Hippocampal formation (tissue), 2 donors: ENCODE results near the gene CUEDC1.
A peak's percentile ranks its signal among the peaks of the same experiment; 100 is the strongest.
"Not testable (repeated sequence)": the region's sequence is repeated elsewhere in the genome, so short reads cannot be mapped to it uniquely, and the experiment has no call there.

Experiments
- DNase-seq, 2 donors: peaks; one replicate each; lab custom pipeline; 2025; lab: John Stamatoyannopoulos, UW

Gene CUEDC1

DNA sequence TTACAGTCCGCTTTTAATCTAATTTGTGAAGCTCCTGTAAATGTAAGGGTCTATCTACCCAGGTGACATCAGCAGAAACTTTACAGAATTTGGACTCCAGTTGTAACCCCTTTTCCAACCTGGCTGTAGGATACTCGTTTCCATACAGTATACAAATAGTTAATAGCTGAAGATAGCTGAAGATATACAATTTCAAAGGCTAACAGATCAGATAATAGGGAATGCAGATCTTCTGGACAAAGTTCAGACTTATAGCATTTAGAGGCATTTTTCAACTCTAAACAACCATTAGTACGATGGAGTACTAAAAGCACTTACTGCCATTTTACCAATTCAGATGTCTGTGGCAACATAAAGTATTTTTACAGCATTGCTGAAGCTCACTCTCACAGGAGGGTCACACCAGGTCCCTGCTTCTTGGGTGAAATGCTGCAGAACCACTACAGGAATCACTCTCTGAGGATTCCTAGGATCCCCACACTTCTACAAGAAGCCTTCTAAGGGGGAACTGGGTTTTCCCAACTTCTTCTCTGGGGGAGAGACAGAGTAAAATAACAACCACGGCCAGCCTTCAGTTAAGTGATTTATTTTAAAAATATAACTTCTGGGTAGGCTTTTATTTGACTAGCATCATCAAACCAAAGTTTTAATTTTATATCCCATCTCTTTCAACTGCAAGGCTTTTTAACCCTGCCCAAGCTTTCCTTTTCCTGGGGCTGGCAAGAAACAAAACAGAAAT lies 29.9 kb upstream of the CUEDC1 start:
- DNase-seq = no peak

DNA sequence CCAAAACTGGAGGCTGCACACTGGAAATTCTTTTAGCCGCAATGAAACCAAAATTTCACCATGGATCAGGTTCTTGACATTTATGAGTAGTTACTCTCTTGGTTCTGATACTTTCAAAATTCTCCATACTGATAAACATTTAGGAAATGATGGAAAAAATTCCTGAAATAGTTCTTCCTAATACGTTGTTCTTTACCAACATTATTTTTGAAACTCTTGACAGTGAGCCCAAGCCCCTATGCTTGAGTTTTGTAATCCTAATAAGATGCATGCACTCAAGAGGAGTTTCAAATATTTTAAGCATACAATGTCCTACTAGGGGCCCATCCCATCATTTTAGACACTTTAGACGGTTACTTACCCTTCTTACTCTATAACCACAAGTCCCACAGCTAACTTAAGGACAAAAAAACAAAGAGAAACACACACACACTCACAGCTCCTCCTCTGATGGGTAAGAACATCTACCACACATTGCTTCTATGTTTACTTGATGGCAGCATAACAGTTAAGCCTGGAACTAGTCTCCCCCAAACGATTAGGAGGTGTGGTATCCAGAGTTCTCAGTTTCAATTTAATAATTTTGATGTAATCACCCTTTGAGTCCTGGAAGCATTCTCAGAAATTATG lies 29.2 kb upstream of the CUEDC1 start:
- no peak for DNase-seq

DNA sequence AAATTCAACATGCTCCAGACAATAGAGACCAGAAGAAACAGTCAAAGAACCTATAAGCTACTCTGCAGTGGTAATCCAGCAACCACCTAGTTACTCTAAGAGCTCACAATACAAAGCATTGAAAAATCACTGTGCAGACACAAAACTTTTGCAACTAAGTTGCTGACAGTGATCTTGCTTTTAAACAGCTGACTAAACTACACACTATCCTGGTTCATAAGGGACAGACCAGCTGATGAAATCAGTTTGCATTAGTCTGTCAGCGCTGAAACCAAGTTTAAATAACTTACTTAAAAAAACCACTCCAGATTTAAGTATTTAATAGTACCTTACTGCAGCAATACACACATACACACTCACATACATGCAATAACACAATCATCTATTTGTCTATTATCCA lies 28.2 kb upstream of the CUEDC1 start:
- no peak for DNase-seq

DNA sequence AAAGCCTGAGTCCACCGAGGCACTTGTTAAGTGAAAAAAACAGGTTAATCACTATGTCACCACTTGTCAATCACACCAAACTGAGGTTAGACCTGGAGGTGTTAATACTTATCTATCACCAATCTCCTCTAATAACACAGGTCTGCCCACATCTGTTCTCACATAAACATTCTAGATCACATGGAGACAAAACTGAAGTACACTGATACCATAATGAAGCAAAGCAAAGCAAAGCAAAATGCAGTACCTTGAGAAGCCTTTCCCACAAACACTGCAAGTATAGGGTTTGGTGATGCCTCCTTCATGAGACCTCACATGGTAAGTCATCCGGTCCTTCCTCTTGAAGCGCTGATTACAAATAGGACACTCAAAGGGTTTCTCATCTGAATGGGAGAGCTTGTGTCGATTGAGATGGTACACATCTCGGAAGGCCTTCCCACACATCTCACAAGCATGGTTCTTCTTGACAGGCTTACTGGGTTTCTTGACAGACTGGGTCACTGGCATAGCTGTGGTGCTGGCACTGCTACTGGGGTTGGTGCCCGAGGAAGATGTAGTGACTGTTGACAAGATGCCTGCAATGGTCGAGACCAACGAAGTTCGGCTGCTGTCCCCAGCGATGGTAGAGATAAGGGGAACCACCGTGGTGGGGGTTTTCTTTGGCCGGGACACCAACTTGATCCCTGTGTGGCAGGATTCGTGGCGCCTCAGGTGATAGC lies 27.4 kb upstream of the CUEDC1 start:
- no peak for DNase-seq

DNA sequence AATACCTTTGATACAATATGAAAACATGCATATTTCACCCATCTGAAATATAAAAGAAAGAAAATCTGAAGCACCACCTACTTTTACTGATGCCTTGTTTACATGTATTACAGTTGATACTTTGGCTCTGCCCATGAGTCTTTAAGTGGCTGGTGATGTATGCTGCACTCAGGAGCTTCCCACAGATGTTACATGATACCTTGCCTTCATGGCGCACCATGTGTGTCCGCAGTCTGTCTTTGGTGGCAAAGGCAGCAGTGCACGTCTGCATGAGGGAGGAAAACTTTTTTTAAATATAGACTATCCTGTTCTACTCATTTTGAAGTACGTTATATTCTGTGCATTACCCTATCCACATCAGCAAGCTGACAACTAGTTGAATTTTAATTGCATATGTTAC lies 25.3 kb upstream of the CUEDC1 start:
- no peak for DNase-seq

DNA sequence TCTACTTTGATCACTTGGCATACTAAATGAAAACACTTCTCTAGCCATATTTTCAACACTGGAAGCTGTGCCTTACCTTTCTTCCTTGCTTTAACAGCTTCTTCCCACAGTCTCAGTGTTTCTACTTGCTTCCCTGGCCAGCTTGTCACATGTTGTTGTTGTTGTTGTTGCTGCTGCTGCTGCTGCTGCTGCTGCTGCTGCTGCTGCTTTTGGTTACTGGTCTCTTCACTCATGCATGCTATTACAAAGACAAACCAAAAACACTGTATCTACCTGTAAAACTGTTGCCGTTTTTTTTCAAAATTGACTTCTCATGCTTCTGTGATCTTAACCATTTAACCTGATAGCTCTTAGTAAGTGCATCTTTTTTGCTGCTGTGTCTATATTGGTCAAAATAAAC lies 23.9 kb upstream of the CUEDC1 start:
- no peak for DNase-seq

DNA sequence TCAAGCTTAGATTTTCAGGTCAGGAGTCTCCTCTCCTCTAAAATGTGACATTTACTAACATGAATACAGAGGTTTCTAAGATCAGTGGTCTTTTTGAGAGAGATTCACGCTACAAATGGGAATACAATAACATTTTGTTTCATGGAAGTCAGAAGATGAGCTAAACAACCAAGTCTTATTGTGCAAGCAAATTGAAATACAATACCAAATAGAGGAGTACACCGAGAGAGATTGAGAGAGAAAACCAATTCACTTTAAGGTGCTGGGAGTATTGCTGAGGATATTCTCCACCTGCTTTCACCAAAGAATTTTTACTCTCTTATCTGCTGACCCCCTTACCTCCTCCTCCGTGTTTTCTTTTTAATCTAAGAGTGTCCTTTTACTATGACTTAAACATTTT lies 21.4 kb upstream of the CUEDC1 start:
- DNase-seq = peak in 1 of 2 donors; percentile 81

DNA sequence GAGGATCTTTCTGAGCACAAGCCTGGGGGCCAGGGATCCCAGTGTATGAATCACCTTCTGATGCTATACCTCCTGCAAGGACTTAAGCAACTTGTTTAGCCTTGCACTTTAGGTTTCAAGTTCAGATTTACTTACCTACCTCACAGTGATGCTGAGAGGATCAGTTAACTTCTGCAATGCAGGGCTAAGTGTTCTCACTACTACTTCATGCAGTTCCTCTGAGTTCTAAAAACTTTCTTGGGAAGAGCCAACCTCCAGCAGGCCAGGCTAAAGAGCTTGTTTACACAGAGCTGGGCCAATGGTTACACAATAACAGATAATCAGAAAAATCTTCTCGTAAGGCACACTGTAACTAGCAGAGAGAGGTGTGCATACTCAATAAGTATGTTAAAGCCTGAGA lies 19.8 kb upstream of the CUEDC1 start:
- DNase-seq = no peak

DNA sequence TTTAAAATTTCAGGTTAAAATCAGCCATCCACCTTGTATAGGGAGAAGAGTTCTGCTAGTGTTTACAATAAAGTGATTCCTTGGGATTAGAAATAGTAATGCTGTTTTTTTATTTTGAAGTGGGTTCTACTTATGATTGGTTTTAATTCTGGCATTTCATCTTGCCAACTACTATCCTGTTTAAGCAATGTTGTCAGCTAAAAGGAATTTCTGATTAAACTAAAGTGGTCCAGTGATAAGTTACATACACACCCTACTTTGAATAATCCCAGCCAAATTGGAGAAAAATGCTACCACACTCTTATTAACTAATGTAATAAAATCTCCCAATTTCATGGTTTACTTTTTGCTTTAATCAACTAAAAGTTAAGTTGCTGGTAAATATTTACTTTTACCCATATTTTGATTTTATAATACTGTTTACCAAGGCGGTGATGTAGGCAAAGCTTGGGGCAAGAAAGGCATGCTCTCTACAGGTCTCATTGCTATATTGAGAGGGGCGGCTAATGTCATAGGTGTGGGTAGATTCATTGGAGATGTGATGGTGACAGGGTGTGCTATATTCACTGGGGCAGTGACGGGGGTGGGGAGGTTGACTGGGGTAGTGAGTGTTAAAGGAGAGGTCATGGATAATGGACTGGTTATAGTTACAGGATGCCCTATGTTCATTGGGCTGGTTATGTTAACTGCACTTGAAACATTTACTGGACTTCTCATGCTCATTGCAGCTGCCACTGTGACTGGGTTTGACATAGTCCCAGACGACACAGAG lies 19.0 kb upstream of the CUEDC1 start:
- DNase-seq = not testable (repeated sequence)

DNA sequence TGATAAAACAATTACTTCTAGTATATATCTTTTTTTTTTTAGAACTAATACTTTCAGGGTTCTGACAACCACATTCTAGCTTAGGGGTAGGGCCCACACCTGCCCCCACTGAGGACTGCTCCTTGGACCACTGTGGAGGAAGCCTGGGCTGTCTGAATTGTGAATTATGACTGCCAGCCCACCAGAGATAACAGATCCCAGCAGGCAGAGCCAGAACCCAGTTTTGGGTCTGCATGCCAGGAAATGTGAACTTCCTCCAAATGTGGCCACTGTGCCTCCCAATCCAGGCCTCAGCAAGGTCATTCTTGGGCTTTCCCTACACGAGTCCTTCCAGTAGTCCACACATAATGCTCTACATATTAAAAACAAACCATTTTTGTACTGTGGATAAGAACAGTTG lies 16.9 kb upstream of the CUEDC1 start:
- DNase-seq = no peak

DNA sequence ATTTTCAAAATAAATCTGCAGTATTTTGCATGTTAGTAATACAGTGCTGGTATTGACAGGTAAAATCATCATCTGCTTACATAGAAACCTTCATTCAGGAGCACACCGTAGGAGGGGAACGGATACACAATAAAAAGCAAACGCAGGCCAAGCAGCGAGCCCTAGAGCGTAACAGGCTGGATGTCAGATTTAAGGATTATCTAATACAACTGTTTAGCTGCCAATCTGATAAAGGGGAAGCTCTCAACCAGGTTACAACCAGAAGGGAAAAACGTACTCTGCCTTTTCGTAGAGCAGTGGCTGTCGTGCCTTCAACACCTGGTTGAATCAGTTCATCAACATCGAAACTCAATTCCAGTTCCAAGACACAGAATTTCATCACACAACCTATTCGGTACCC lies 16.4 kb upstream of the CUEDC1 start:
- no peak for DNase-seq

DNA sequence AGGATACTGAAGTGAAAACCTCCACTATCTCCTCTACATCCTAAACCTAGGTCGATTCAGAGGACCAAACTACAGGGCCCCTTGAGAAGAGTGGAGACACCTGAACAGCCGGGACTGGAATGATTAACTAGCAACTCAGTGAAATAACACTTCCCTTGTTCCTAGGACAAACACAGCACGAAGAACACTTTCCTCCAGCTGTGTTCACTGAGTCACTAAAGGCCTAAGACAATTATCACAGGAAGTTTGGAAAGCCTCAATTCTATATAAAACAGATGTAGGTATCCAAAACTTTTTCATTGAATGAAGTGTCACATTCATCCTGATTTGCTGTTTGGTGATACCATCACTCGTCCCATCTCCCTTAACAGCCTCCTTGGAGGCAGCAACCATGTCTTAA lies 15.5 kb upstream of the CUEDC1 start:
- DNase-seq = no peak

DNA sequence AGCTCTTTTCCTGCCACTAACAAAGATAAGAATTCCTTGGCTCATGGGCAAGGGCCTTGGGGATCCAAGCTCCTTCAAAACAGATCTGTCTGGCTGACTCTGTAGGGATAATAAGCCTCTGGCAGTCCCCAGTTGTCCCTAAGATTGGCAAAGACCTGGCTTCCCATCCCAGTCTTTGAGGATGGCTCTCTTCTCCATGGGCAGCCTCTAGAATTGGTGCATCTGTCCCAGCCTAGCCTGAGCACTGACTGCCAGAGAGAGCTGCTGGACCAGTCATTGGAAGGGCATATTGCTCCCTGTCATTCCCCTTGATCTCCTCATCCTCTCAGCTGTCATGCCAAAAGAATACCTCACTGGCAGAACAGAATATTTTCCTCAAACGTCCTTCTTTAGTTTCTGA lies 13.2 kb upstream of the CUEDC1 start:
- no peak for DNase-seq

DNA sequence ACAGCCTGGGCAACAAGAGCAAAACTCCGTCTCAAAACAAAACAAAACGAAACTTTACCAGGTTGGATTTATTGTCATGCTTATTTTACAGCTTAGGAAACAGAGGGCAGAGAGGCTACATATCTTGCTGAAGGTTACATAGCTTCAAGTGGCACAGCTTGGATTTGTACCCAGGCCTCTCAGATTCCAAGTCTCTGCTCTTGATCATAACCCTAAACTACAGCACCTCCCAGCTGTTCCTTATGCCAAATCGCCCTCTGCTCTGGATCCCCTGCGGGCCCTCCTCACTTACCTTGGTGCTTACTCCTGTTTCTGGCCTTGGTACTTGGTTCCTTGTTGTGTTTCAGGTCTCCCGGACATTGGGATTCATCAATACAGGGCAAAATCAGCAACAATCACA lies 11.7 kb upstream of the CUEDC1 start:
- DNase-seq = no peak

DNA sequence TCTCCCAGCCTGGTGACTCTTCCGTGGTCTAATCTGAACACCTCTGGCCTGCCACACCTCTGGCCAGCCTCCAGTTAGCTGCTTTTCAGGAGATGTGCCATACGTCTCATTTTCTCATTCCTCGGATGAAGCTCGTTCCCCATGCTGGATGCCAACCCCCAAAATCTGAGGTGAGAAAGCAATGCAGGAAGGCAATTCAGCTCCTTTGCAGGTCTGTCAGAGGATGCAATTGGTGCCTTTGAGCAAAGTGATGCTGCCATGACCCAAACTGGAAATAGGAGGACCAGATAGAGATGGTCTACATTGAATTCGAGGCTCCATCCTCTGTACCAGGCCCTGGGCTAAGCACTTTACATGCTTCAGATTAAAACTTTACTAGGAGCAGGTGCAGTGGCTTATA lies 11.0 kb upstream of the CUEDC1 start:
- DNase-seq = no peak

DNA sequence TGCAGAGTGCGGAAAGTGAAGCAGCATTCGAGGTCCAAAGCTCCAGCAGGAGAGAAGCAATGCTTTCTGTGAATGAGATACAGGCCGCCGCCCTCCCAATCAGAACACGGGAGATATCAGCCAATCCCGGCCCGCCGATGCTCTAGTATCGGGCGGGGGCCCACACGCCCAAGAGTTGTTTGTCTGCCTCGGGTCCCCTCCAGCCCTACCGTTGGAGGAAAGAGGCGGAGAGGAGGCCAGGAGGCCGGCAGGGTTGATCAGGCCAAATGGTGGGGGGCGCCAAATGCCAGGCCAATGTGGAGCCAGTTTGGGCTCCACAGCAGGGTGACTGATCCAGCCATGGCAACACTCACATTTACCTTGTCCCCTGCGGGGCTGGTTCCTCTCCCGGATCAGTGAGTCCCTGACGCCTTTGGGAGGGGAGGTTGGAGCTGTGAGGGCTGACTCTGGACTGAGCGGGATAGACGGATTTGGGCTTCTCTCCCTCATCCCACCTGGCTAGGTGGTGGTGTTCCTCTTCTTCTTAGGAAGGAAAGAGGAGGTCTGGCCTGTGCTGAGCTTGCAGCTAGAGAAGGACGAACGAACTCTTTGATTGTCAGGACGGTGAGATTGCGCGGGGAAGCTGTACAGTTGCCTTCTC lies 10.4 kb upstream of the CUEDC1 start:
- DNase-seq = no peak

DNA sequence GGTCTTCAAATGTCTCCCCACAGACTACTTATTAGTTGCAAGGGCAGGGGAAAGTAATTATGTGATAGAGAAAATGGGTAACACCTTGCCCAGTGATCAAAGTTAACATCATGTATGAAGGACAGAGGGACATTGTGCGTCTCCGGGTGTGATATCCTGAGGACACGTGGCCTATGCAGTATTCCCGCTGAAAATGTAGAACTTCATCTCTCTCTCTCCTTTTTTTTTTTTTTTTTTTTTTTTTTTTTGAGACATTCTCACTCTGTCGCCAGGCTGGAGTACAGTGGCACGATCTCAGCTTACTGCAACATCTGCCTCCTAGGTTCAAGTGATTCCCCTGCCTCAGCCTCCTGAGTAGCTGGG lies 7.9 kb upstream of the CUEDC1 start:
- DNase-seq = no peak

DNA sequence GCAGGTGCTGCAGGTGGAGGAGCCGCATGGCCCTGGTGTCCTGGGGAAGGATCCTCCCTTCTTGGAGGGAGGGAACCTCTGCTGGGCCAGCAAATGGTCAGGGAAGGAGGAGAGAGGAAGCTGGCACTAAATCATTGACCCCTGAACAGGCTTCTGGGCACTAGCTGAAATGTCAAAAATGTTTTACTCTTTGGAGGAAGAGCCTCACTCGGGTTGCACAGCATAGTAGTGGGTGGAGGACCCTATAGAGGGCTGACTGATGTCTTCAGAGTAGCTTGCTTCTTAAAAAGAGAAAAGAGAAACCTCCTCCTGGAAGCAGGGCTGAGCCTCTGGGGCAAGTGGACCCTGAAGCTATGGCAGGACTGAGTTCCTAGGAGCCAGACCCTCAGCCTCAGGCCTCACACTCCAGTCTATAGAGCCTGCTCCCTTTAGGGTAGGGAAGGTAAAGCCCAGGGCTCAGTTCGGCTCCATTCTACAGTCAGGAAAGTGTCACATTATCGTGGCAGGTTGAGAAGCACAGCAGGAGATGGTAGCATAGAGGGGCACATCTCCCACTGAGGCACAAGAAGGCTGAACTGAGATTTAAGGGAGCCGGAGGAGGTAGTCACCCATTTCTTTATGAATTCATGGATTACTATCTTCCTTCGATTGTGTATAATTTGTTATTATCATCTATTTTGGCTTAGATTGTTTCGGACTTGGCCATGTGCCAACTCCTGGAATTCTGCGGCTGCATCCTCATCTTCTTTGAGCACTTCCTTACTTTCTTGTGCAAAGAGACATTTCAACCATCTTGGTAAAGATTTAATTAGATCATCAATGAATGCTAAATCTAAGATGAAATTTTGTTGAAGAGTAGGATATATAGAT lies 7.3 kb upstream of the CUEDC1 start:
- DNase-seq = no peak

DNA sequence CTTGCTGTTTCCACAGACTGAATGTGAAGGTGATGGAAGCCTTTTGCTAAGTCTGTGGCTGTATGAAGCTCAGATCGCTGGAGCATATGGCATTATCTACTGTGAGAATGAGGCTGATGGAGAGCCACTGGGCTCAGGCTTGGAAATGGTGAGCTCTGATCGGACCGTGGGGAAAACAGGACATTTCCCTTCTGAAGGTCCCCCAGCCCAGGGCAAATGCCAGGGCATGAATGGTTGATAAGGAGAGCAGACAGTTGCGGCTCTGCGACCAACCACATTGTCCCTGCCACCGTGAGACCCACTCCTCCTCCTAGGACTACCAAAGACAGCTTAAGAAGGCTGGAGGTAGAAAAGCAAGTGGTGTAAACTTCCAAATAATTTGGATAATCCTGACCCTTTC lies 4.7 kb upstream of the CUEDC1 start:
- DNase-seq = no peak

DNA sequence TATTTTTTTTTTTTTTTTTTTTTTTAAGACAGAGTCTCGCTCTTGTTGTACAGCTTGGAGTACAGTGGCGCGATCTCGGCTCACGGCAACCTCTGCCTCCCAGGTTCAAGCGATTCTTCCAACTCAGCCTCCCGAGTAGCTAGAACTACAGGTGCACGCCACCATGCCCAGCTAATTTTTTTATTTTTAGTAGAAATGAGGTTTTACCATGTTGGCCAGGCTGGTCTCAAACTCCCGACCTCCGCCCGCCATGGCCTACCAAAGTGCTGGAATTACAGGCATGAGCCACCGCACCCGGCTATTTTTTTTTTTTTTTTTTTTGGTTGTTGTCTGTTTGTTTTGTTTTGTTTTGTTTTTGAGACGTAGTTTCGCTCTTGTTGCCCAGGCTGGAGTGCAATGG lies 3.2 kb upstream of the CUEDC1 start:
- not testable (repeated sequence) for DNase-seq

DNA sequence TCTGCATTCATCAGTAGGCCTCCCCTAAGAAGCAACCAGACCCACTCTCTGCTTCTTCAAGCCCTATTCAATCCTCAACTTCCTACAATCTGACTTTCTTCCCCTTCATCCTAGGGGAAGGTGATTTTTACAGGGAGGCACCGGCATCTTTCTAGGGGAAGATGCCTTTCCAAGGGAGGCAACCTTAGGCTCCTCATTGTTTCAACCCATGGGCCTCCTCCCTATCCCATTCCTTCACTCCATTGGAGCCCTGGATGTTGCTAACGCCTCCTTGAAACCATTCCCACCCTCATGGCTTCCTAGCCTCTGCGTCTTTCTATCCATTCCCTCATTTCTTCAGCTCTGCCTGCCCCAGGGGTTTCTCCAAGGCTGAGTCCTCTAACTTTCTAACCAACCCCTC lies 2.7 kb upstream of the CUEDC1 start:
- DNase-seq = no peak
